ENCODE results near the gene DHDDS.
"Not testable (repeated sequence)": the region's sequence is repeated elsewhere in the genome, so short reads cannot be mapped to it uniquely, and the experiment has no call there.

Gene DHDDS, protein sequence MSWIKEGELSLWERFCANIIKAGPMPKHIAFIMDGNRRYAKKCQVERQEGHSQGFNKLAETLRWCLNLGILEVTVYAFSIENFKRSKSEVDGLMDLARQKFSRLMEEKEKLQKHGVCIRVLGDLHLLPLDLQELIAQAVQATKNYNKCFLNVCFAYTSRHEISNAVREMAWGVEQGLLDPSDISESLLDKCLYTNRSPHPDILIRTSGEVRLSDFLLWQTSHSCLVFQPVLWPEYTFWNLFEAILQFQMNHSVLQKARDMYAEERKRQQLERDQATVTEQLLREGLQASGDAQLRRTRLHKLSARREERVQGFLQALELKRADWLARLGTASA

DNA sequence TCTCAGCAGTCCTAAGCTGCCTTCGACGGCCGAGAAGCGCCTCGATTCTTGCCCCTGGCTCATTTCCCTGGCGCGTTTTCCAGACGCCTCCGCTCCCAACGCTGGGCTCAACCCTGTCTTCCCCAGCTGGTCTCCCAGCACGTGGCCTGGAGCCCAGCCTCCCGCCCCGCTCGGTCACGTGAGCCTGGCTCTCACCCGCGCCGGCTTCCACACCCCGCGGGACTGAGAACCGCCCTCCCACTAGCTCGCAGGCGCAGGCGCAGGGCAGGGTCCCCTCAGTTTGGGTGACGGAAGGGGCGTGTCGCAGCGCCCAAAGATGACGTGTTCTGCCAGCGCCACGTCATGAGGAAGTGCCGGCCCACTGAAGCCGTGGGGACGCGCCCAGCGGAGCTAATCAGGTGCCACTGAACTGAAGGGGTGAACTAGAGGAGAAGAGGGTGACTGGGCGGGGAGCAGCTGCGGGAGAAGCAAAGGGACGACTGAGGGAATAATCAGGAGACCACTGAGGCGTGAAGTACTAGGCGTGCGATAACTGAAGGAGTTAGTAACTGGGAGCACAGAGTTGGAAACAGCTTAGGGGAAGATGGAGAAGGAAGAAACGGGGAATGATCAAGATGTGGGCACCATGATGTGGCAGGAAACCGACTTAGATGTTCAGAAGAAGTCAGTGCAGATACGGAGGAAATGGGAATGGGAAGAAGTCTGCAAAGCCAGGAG lies at the start of gene DHDDS:
Gene DHDDS, plus strand, starts transcription at position 343 of the 717 bp plus-strand sequence. CDS start 625 bp downstream, outside the sequence.
- peak; percentile 96 to 98 for DNase-seq (ENCODE audit: low read depth in 2 of 2)

DNA sequence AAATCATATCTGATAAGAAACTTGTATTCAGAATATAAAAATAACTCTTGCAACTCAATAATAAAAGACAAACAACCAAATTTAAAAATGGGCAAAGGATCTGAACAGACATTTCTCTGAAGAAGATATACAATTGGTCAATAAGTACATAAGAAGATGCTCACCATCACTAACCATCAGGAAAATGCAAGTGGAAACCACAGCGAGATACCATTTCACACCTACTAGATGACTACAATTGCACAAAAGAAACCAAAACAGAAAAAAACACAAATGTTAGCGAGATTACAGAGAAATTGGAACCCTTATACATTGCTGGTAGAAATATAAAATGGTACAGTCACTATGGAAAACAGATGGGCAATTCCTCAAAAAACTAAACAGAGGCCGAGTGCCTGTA lies 48.0 kb upstream of the DHDDS start:
- DNase-seq (ENCODE audit: low read depth in 2 of 2): no peak

DNA sequence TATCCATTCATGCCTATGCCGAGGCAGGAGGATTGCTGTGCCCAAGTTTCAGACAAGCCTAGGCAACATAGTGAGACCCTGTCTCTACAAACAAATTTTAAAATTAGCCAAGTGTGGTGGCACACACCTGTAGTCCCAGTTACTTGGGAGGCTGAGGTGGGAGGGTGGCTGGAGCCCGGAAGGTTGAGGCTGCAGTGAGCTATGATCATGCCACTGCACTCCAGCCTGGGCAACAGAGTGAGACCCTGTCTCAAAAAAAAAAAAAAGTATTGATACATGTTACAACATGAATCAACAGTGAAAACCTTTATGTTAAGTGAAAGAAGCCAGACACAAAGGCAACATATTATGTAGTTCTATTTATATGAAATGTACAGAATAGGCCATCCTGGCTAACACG lies 47.1 kb upstream of the DHDDS start:
- not testable (repeated sequence) for DNase-seq (ENCODE audit: low read depth in 2 of 2)

DNA sequence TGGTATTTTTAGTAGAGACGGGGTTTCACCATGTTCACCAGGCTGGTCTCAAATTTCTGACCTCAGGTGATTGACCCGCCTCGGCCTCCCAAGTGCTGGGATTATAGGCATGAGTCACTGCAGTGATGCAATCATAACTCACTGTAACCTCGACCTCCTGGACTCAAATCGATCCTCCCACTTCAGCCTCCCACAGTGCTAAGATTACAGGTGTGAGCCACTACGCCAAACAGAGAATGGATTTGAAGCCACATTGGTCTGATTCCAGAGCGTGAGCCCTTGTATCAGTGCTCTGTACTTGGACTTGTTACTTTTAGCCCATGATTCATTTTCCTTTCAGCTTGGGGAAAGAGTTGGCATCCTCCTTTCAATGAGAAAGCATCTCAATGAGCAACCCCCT lies 44.7 kb upstream of the DHDDS start:
- DNase-seq (ENCODE audit: low read depth in 2 of 2): no peak

DNA sequence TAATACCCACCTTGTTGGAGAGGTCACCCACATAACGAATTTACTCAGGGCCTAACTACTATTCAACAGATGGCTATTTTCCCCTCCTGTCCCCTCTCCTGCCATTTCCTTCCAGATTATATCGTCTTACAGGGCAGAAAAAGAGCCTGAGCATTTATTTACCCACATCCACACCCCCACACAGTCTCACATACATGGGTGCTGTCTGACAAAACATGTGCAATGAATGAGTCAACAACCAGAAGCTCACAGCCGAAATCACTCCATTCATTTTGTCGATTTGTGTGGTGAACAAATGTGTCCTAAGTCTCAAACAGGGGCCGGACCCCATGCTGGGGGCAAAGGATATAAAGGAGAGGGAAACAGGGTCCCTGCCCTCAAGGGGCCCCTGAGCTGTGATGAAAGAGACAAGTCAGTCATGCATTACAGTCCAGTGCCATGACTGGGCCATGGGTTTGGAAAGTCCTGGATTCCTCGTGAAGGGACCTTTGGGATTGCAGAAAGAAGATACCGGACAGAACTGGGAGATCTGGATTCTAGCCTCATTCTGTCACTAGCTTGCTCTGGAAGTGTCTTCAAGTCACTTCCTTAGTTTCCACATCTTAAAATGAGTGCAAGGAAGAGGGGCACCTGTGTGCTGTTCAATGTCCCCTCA lies 43.2 kb upstream of the DHDDS start:
- DNase-seq (ENCODE audit: low read depth in 2 of 2): no peak

DNA sequence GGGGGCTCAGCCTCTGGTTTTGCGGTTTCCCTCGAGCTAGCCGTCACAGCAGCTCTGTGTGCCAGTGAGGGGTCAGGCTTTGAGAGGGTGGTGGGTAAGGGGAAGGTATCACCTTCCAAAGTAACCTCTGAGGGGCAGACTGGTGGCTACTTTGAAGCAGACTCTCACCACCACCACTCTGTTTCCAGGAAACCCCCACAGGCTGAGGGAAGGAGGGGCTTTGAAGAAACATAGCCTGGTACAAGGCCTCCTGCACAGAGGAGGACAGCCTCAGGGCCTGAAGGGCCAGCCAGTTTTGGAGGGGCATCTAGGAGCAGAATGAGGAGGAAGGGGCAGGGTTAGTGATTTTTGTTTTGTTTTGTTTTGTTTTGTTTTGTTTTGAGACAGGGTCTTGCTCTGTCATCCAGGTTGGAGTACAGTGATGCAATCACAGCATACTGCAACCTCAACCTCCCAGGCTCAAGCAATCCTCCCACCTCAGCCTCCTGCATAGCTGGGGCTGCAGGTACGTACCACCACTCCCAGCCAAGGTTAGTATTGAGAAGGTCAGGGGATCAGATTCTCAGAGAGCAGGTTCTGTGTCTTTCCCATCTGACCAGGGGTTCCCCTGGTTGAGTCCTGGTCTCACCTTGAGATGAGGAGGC lies 42.4 kb upstream of the DHDDS start:
- DNase-seq (ENCODE audit: low read depth in 2 of 2): no peak

DNA sequence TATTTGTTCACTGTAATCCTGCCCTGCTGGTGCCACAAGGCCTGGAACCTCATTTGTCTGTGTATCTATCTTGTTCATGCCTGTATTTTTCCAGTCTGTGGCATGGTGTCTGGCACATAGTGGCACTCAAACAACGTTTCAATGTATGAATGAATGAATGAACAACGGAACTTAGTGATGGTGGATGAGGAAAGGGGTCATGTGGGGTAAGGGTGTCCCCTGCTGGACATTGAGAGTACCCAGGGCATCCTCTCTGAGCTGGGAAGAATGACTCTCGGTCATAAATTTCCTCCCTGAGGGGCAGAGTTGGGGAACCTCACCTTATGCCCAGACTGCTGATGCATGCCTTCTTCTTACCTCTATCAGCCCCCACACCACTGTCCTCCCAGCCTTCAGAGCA lies 40.7 kb upstream of the DHDDS start:
- no peak for DNase-seq (ENCODE audit: low read depth in 2 of 2)

DNA sequence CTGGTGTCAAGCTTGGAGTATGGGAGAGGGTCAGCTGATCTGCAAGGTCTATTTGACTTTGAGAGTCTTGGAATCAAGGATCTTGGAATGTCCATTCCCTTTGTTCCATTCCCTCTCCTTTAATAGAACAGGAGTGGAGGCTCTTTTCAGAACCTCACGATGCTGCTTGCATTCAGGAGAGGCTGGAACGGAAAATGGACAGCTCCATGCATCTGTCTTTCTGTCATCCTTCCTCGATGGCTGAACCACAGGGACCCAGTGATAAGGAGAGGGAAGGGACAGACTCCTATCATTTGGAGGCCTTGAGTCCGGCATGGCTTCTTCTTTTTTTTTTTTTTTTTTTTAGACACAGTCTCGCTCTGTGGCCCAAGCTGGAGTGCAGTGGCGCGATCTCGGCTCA lies 36.4 kb upstream of the DHDDS start:
- no peak for DNase-seq (ENCODE audit: low read depth in 2 of 2)

DNA sequence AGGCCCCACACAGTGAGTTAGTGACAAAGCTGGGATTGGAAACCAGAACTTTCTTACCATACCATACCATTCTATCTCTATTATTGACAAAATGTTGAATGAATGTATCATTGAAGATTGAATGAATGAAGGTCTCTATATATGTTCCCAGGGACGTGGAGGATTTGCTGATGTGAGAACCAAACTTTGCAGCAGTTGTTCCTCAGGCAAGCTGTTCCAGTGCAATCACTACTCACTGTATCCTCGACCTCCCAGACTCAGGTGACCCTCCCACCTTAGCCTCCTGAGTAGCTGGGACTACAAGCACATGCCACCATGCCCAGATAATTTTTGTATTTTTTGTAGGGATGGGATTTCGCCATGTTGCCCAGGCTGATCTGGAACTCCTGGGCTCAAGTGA lies 33.1 kb upstream of the DHDDS start:
- DNase-seq (ENCODE audit: low read depth in 2 of 2): no peak

DNA sequence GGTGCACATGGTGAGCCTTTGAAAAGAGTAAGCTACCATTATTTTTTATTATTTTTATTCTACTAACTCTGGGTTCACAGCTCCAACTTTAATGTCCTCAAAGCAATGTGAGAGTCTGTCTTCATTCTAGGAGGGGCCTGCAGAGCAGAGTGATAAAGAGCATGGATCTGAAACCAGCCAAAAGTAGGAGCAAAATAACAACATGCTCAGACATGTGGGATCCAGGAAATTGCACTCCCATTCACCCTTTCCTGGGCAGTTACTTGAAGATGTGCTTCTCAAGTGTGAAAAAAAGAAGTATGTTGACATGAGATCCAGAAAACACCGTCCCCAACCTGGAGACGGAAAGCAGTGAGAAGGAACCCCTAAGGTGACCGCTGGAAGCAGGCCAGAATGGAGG lies 30.2 kb upstream of the DHDDS start:
- no peak for DNase-seq (ENCODE audit: low read depth in 2 of 2)

DNA sequence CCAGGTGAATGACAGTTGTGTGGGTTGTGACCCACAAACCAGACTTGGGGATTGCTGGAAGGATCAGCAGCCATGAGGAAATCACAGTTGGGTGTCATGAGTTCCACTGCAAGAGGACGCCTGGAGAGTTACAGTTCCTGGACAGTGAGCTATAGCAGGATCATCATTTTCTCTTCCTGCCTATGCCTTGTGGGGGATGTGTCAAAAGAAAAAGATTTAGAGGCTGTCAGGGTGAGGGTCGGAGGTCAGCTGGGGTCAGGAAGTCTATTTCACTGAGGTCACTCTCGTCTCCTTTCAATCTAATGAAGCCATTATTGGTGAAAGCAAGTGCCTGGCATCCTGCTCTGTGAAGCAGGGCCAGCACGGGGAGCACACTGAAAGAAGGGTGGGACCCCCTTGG lies 28.5 kb upstream of the DHDDS start:
- no peak for DNase-seq (ENCODE audit: low read depth in 2 of 2)

DNA sequence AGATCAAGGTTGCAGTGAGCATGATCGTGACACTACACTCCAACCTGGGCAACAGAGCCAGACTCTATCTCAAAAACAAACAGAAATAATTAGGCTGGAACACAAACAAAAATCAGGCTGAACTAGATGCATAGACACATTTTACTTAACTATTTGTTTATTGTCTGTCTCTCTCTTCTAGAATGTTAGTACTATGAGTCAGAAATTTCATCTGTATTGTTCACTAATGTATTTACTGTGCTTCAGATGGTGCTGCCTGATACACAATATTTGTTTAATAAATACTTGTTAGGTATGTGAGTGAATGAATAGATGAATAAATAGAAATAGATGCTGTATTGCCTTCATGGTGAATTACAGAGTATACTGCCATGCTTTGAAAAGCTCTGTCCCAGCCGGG lies 27.5 kb upstream of the DHDDS start:
- DNase-seq (ENCODE audit: low read depth in 2 of 2): no peak

DNA sequence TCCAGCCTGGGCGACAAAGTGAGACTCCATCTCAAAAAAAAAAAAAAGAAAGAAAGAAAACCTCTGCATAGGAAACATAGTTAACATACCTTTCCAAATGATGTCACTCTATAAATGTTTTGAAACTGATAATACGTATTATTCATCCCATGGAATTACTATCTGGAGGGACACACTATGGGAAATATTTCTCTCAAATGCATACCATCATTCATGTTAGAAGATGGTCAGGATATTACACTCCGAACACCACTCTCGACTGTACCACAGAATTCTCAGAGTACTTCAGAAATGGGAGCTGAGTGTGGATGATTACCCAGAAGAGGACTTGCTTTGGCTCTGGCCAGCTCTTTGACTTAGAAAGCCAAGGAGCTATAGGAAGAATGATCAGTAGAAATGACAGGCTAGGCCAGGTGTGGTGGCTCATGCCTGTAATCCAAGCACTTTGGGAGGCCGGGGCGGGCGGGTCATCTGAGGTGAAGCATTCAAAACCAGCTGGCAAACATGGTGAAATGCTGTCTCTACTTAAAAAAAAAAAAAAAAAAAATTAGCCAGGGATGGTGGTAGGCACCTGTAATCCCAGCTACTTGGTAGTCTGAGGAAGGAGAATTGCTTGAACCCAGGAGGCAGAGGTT lies 26.7 kb upstream of the DHDDS start:
- DNase-seq (ENCODE audit: low read depth in 2 of 2): no peak

DNA sequence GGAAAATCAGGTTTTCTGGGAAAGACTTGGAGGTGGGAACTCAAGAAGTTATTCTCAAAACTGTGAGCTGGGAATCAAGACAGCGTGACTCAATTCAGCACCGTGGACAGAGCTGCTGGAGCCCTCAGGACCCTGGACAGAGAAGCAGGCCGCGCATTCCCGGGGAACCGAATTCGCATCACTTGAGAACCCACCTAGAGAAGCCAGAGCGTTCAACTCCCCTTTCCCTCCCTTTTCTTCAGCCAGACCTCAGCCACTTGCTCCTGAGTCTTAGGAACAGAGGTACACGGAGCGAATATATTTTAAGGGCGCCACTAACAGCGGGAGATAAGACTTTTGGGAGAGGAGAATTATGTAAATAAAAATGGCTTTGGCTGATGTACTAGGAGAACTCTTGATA lies 23.5 kb upstream of the DHDDS start:
- DNase-seq (ENCODE audit: low read depth in 2 of 2): peak; percentile 56 to 60

DNA sequence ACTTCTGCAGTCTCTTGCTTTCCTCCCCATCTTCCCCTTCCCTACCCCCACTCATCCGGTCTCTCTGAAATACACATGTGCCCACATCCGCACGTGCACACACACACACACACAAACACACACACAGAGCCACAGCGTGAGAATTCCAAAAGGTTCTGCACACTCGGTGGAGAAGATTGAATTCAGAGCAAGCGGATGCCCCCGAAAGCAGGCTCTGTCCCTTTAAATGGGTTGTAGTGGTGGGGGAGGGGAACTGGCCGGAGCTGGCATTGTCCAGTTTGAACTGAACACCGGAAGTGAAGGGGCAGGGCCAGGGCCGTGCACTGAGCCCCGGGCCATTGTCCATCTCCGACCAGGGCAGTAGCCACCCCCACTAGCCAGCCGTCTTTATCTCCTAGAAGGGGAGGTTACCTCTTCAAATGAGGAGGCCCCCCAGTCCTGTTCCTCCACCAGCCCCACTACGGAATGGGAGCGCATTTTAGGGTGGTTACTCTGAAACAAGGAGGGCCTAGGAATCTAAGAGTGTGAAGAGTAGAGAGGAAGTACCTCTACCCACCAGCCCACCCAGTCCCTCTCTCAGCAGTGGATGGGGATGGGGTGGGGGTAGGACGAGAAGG lies 22.8 kb upstream of the DHDDS start:
- no peak for DNase-seq (ENCODE audit: low read depth in 2 of 2)

DNA sequence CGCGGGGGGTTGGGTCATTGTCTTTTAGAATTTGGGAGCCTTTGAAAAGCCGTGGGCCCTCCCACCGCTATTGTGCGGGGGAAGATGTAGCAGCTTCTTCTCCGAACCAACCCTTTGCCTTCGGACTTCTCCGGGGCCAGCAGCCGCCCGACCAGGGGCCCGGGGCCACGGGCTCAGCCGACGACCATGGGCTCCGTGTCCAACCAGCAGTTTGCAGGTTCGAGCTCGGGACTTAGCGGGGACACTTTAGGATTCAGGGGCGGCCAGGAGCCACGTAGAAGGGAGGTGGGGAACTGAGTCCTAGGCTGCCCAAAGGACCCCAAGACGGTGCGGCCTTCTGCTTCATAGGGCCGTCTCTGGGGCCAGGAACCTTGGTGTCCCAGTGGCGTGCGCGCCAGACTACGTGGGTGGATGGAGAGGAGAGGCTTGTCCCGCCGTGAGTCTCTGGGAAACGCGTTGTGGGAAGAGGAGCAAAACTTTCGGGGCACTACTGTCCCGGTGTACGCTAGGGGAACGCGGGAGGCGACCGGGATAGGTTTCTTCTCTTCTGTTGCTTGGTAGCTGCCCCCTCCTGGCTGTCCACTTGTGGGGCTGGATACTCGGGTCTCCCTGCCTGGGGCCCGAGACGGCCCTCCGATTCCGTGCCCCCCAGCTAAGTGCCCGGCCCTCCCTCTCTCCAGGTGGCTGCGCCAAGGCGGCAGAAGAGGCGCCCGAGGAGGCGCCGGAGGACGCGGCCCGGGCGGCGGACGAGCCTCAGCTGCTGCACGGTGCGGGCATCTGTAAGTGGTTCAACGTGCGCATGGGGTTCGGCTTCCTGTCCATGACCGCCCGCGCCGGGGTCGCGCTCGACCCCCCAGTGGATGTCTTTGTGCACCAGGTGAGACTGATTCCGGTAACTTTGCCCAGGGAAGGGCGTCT lies 21.2 kb upstream of the DHDDS start, which contains the start of gene LIN28A:
Gene LIN28A, plus strand, starts transcription at position 112 of the 918 bp plus-strand sequence. Its CDS starts 75 bp downstream, at position 187.
- DNase-seq (ENCODE audit: low read depth in 2 of 2): no peak

DNA sequence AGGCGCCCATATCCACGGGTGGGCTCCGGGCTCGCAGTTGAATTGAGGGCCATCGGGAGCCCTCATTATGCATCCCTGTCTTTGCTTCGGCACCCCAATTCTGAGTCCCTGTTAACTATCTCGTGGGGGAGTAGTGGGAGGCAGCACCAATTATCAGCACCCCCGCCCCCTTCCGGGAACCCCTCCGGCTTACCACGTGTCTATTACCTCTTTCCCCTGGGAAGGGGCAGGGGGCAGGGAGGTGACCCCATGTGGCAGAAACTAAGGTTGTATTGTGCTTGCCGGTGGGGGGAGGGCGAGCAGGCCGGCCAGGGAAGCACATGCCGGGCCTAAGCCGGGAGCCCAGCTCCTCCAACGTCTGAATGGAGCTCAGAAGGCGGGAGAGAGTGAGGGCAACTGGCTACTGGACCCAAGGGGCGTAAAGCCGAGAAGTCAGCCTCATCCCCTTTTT lies 20.5 kb upstream of the DHDDS start:
- no peak for DNase-seq (ENCODE audit: low read depth in 2 of 2)

DNA sequence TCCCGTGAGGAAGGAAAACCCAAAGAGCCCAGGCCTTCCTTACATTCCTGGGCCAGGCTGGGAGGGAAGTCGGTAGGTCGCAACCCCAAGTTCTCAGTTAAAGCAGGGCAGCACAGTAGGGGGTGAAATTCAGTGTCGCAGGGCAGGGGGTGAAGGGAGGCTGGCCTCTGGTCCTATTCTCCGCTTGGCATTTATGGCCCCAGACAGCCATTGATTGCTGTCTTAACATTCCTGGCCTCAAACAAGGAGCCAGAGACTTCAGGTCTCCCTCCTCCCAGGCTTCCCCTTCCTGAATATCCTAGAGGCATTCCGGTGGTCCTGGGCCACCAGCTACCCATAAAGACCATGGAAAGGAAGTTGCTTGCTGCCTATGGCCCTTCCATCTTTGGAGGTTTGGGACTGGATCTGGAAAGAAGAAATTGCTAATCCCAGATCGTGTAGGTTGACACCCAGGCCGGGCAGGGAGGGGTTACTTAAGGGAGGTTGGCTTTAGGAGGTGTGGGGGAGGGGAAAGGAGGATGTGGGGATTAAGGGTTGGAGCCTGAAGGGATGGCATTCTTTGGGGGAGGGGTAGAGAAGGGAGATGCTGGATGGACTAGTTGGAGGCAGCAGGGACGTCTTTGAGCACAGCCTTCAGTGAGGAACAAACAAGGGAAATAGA lies 19.8 kb upstream of the DHDDS start:
- DNase-seq (ENCODE audit: low read depth in 2 of 2): no peak

DNA sequence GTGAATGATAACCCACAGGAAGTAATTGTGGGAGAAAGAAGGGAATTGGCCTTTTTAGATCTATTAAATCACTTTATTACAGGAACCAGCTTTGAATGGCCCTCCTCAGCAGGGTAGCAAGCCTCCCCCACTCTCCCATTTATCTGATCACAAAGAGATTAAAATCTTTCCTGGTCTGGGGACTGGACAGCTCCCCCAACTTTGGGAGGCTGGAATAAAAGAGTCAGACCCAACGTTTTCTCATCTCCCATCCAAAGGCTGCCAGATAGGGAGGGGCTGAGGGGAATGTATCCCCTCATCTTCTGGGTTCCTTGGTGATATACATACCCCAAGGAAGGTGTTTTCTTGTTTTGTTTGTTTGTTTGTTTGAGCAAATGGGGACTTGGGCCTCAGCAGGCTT lies 19.1 kb upstream of the DHDDS start:
- no peak for DNase-seq (ENCODE audit: low read depth in 2 of 2)
